Parathyroid adenoma (tissue), 2 donors: ENCODE results near the gene ZNF275.
"Not testable (repeated sequence)": the region's sequence is repeated elsewhere in the genome, so short reads cannot be mapped to it uniquely, and the experiment has no call there.

Experiments
- H2AFZ ChIP-seq: fragments of 300-600 bp; sonication (generic); one replicate; pipeline ENCODE4 v1.7.0; 2017; ENCODE audit warnings: antibody characterized with exemption, mild to moderate bottlenecking
- H3K27ac ChIP-seq: fragments of 300-600 bp; sonication (generic); one replicate; pipeline ENCODE4 v1.7.0; 2017
- H3K27me3 ChIP-seq: fragments of 300-600 bp; sonication (generic); one replicate; pipeline ENCODE4 v1.7.0; 2017; ENCODE audit warnings: low read length; ENCODE audit not compliant: control insufficient read depth, insufficient read depth
- H3K36me3 ChIP-seq: fragments of 300-600 bp; sonication (generic); one replicate; pipeline ENCODE4 v1.7.0; 2017; ENCODE audit warnings: low read length; ENCODE audit not compliant: control insufficient read depth, insufficient read depth
- H3K4me1 ChIP-seq: fragments of 300-600 bp; sonication (generic); one replicate; pipeline ENCODE4 v1.7.0; 2017; ENCODE audit warnings: control low read depth
- H3K4me2 ChIP-seq: fragments of 300-600 bp; sonication (generic); one replicate; pipeline ENCODE4 v1.7.0; 2017; ENCODE audit warnings: low read length
- H3K4me3 ChIP-seq: fragments of 300-600 bp; sonication (generic); one replicate; pipeline ENCODE4 v1.7.0; 2017; ENCODE audit warnings: low read depth, low read length
- H3K79me2 ChIP-seq: fragments of 300-600 bp; sonication (generic); one replicate; pipeline ENCODE4 v1.7.0; 2017; ENCODE audit warnings: control low read depth
- H3K9ac ChIP-seq: fragments of 300-600 bp; sonication (generic); one replicate; pipeline ENCODE4 v1.7.0; 2017; ENCODE audit warnings: mild to moderate bottlenecking
- H3K9me3 ChIP-seq: fragments of 300-600 bp; sonication (generic); one replicate; pipeline ENCODE4 v1.7.0; 2017; ENCODE audit warnings: low read length; ENCODE audit not compliant: control insufficient read depth
- CTCF ChIP-seq: fragments of 300-600 bp; sonication (generic); IDR thresholded peaks from one replicate; pipeline ENCODE4 v1.7.0; 2017; ENCODE audit warnings: antibody characterized with exemption, mild to moderate bottlenecking
- donor health status: primary hyperparathyroidism.

Gene ZNF275

GRCh38 chrX:153319295-153320046 is 14.5 kb upstream of the ZNF275 start:
- H3K4me2 ChIP-seq, result no peak overlapping the region
- TF ChIP-seq CTCF, result no peak
- H3K4me1 ChIP-seq, result no peaks in the 10 kb centered on the region
- no peak overlapping the region for H3K4me3 ChIP-seq
- no peaks in the 10 kb centered on the region for H3K36me3 ChIP-seq
- H3K27ac ChIP-seq, result no peak overlapping the region
- H3K9me3 ChIP-seq, result no peaks in the 10 kb centered on the region
- no peaks in the 10 kb centered on the region for H3K79me2 ChIP-seq
- H2AFZ ChIP-seq, result no peak overlapping the region
- H3K27me3 ChIP-seq, result no peaks in the 10 kb centered on the region
- no peak overlapping the region for H3K9ac ChIP-seq

DNA sequence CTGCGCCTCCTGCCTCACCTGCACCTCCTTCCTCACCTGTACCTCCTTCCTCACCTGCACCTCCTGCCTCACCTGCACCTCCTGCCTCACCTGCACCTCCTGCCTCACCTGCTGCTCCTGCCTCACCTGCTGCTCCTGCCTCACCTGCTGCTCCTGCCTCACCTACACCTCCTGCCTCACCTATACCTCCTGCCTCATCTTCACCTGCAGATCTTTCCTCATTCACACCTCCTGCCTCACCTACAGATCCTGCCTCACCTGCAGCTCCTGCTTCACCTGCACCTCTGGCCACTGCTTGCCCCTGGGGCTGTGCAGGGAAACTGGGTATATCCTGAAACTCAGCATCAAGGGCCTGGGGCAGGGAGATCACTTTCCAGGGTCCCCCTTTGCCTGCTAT is 13.9 kb upstream of the ZNF275 start:
- not testable (repeated sequence) for H2AFZ ChIP-seq, H3K4me2 ChIP-seq, H3K4me1 ChIP-seq, H3K9ac ChIP-seq, H3K9me3 ChIP-seq, H3K27me3 ChIP-seq, H3K27ac ChIP-seq, H3K79me2 ChIP-seq, H3K4me3 ChIP-seq, H3K36me3 ChIP-seq

- no peaks in the 10 kb centered on the region for H3K9me3 ChIP-seq
- H3K4me1 ChIP-seq, result no peaks in the 10 kb centered on the region
- no peaks in the 10 kb centered on the region for H3K36me3 ChIP-seq
- no peak overlapping the region for H2AFZ ChIP-seq
- TF ChIP-seq CTCF, result no peak
- no peaks in the 10 kb centered on the region for H3K79me2 ChIP-seq
- no peaks in the 10 kb centered on the region for H3K27me3 ChIP-seq
- no peak overlapping the region for H3K4me2 ChIP-seq
- H3K9ac ChIP-seq, result no peak overlapping the region
- no peak overlapping the region for H3K4me3 ChIP-seq
- H3K27ac ChIP-seq, result no peak overlapping the region
Measured at GRCh38 chrX:153320555-153321184, 13.3 kb upstream of the ZNF275 start.

- Histone ChIP-seq H3K9ac (no peak within 1 kb of the TSS), H2AFZ (no peak within 1 kb of the TSS), H3K27me3 (no peaks in the 10 kb centered on the region), H3K4me1 (no peaks in the 10 kb centered on the region), H3K27ac (no peak within 1 kb of the TSS), H3K79me2 (no peaks in the 10 kb centered on the region), H3K9me3 (no peaks in the 10 kb centered on the region), H3K4me3 (no peak within 1 kb of the TSS), H3K36me3 (no peaks in the 10 kb centered on the region), H3K4me2 (no peak within 1 kb of the TSS)
- no peak for TF ChIP-seq CTCF
Measured at GRCh38 chrX:153321381-153322124, 12.4 kb upstream of the ZNF275 start, which contains the start of gene PNMA6F. PNMA6F (minus strand) TSS chrX:153321767; CDS start chrX:153320674, 1,093 bp downstream.

- Histone ChIP-seq H3K4me2 (no peak overlapping the region), H3K27ac (no peak overlapping the region), H3K9me3 (no peaks in the 10 kb centered on the region), H2AFZ (no peak overlapping the region), H3K4me1 (no peaks in the 10 kb centered on the region), H3K27me3 (no peaks in the 10 kb centered on the region), H3K36me3 (no peaks in the 10 kb centered on the region), H3K9ac (no peak overlapping the region), H3K4me3 (no peak overlapping the region), H3K79me2 (no peaks in the 10 kb centered on the region)
- no peak for TF ChIP-seq CTCF
Measured at GRCh38 chrX:153327561-153327960, 6.4 kb upstream of the ZNF275 start.
